PC-3 (cell line): ENCODE measurements around the gene AHCYL1.

Experiments
- EZH2 ChIP-seq: fragments of 300-600 bp; sonication (generic); IDR thresholded peaks from one replicate; pipeline ENCODE4 v1.6.1; 2017; ENCODE audit warnings: antibody characterized with exemption, mild to moderate bottlenecking, low read length; ENCODE audit not compliant: unreplicated experiment
- TF ChIP-seq, protein P1 (sequence below): fragments of 300-600 bp; sonication (generic); conservative IDR thresholded peaks from 2 replicates; pipeline ENCODE4 v1.5.1; 2017; ENCODE audit warnings: antibody characterized with exemption, low read depth, mild to moderate bottlenecking, low read length

- TF ChIP-seq, protein P1, sequence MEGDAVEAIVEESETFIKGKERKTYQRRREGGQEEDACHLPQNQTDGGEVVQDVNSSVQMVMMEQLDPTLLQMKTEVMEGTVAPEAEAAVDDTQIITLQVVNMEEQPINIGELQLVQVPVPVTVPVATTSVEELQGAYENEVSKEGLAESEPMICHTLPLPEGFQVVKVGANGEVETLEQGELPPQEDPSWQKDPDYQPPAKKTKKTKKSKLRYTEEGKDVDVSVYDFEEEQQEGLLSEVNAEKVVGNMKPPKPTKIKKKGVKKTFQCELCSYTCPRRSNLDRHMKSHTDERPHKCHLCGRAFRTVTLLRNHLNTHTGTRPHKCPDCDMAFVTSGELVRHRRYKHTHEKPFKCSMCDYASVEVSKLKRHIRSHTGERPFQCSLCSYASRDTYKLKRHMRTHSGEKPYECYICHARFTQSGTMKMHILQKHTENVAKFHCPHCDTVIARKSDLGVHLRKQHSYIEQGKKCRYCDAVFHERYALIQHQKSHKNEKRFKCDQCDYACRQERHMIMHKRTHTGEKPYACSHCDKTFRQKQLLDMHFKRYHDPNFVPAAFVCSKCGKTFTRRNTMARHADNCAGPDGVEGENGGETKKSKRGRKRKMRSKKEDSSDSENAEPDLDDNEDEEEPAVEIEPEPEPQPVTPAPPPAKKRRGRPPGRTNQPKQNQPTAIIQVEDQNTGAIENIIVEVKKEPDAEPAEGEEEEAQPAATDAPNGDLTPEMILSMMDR = no peak
- no peak for TF ChIP-seq EZH2
These were observed 885 bp downstream of the AHCYL1 start for GRCh38 chr1:109985247-109986053.
